NCI-H146 treated with DMSO at 0.1 percent for 48 hours (cell line): ENCODE data around the gene BNIPL.

Experiments used
- DNase-seq: peaks from one replicate; lab custom pipeline; 2025; ENCODE audit not compliant: unreplicated experiment; lab: John Stamatoyannopoulos, UW

The BNIPL gene

GRCh38 chr1:151056149-151056548 is 19.8 kb downstream of the BNIPL start:
- no peak for DNase-seq

DNA sequence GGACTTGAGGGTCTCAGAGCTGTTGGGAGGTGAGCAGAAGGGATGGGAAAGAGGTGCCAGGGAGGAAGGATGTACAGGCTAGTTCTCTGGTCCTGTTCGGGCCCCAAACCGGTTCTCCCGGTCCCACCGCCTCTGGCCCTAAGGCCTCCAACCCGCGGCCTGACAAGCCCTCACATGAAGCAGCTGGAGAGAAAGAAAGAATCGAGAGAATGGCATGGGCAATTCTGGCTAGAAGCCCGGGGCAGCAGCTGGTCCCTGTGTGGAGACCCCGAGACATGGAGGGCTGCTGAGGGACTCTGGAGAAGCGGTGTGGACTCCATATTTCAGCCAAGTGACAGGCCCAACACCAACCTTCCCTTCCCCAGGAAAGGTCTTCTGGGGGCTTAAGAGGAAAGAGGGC is 22.3 kb downstream of the BNIPL start:
- peak; percentile 10 for DNase-seq

- peak; percentile 75 for DNase-seq
These were observed 23.0 kb downstream of the BNIPL start, which contains the start of gene CDC42SE1 for GRCh38 chr1:151059109-151060006. Gene CDC42SE1 (minus strand): TSS chr1:151059622. CDS start chr1:151055730, 3,892 bp downstream.

DNA sequence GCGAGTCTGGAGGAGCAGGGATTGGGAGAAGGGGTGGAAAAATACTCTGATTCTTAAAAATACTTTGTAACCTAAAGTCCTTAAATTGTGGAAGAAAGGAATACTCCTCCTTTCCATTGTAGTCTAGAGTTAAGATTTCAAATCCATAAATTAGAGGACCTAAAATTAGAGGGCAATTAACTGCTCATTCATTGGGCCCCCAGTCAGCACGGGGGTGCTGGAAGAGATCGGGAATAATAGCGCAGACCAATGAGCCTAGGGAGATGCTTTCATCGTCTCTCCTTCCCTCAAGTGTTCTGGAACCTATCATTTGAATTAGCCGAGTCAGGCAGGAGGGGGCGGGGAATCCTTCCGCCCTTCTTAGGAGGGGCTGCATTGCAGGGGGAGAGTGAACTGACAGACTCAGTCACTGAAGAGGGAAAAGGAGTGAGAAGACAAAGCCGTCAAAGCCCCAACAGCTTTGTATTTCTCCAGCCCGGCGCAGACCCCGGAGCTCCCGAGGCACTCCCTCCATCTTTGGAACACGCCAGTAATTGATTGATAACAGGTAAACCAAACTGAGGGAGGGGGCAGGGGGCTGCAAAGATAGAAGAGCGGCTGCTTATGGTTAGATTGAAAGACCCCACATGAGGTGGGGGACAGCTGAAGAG is 23.7 kb downstream of the BNIPL start, which contains the start of gene MLLT11:
Gene MLLT11, plus strand, starts transcription at position 391 of the 650 bp plus-strand sequence. CDS start 6,828 bp downstream, outside the sequence.
- peak; percentile 49 for DNase-seq

DNA sequence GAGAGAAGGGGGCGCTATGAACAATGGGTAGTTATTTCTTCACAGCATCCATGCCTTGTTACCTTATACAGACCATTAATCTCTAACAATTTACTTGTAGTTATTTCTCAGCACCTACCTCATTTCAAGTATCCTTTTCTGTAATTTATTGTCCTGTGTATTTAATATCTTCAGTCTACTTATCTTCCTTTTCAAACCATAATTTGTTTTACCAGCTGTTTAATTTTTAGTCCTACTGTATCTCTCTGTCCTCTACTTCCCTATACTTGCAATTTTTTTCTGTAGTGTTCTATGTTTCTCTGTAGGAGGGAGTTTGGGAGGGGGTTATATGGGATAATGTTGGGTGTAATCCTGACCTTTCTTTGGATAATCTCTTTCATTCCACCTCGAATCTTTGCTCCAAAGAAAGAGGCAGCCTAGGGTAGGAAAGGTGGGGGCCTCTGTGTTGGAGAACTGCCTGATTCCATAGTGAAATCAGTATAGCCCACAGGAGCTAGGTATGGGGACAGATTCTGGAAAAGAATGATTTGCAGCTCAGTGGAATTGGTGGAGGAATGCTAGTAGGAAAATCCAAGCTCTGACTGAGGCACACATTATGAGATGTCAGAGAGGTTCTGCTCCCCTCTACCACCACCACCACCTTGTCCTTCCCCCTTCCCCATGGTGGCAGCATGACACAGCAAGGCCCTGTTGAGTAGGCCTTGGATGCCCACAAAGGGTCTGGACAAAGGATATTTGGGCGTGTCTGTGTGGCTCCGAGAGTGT is 24.5 kb downstream of the BNIPL start:
- DNase-seq, result peak; percentile 54

- no peak for DNase-seq
These were observed 25.3 kb downstream of the BNIPL start for GRCh38 chr1:151061704-151062103.

DNA sequence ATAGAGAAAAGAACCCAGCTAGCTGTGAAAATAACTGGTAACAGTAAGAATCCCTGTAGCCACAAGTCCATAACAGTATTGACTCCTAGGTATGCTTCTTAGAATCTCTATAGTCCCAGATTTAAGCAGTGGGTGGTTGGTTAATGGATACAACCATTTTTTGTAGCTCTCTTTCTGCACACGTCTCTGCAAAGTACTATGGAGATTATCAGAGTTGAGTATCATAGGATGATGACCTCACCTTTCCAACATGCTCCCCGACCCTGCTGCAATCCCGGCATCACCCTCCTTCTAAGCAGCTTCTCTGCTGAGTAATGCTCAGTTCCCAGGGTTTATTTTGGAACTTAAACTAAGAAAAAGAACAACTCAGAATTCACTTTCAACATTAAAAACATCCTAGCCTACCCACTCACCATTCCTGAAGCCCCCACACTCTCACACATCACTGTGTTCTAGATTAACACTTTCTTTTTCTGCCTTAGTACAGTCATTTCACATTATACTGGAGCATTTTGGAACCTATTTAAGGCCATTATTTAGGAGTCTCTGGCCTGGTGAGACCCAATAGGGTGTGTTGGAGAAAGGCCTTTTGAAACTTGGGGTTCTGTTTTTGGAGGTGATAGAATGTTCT is 26.5 kb downstream of the BNIPL start:
- DNase-seq, result no peak

GRCh38 chr1:151065089-151065645 is 28.8 kb downstream of the BNIPL start:
- no peak for DNase-seq

GRCh38 chr1:151067185-151067584 is 30.8 kb downstream of the BNIPL start:
- DNase-seq, result no peak

- no peak for DNase-seq
These were observed 32.7 kb downstream of the BNIPL start for GRCh38 chr1:151069103-151069486.

DNA sequence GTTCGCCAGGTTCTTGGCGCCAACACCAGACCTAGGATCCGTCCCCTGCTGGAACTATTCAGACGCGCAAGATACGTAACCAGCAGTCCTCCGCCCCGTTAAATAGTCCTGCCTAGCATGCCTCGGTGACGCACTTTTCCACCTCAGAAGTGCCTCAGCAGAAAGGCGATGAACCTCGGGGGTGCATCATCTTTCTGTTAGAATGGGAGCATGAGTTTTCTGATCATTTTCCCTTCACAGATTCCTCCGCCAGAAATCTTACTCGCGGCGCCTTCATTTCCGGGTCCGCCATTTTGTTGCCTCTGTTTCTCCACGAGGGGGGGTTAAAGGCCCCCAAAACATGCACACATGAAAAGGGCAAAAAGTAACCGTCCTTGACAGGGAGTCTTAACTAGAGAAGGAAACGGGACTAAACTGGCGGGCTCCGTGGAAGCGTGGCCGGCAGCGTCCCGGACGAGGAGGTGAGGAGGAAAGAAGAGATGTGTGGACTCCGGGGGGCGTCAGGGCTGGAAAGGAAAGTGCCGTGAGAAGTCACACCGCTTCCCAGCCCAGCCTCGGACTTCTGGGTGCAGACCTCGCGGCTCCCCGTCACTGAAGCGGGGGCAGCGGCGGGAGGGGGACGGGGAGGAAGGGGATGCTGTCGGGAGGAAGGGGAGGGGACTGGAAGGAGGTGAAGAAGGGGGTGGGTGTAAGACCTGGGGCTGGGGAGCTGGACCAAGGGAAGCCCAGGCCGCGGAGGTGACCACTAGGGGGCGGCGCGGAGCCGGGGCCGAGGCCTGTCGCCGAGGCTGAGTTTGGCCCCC is 34.3 kb downstream of the BNIPL start, which contains the start of gene GABPB2:
Gene GABPB2, plus strand, starts transcription at position 288 of the 803 bp plus-strand sequence. CDS start 17,429 bp downstream, outside the sequence.
- DNase-seq, result peak; percentile 75

DNA sequence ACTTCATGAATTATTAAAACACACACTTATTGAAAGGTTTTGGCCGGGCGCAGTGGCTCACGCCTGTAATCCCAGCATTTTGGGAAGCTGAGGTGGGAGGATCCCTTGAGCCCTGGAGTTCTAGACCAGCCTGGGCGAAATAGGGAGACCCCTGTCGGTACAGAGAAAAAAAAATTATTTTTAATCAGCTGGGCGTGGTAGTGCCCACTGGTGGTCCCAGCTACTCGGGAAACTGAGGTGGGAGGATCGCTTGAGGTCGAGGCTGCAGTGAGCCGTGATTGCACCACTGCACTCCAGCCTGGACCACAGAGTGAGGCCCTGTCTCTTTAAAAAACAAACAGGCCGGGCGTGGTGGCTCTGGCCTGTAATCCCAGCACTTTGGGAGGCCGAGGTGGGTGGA is 35.8 kb downstream of the BNIPL start:
- DNase-seq, result no peak

- DNase-seq, result peak; percentile 15
These were observed 49.7 kb downstream of the BNIPL start for GRCh38 chr1:151085953-151086559.
